ENCODE measurements around the gene BICRA. TPM values are rescaled to one million over a fixed set of nuclear protein-coding genes. Genes with fewer than 3 reads are reported as not detected.
A peak's percentile ranks its signal among the peaks of the same experiment; 100 is the strongest.

Gene BICRA
- total and polyA plus RNA-seq, 9 of the 15 experiments (the other 6 are each of a cell fraction or from before 2014, with no cell fraction given): 0.01 to 8.8 (median 1.2) TPM

DNA sequence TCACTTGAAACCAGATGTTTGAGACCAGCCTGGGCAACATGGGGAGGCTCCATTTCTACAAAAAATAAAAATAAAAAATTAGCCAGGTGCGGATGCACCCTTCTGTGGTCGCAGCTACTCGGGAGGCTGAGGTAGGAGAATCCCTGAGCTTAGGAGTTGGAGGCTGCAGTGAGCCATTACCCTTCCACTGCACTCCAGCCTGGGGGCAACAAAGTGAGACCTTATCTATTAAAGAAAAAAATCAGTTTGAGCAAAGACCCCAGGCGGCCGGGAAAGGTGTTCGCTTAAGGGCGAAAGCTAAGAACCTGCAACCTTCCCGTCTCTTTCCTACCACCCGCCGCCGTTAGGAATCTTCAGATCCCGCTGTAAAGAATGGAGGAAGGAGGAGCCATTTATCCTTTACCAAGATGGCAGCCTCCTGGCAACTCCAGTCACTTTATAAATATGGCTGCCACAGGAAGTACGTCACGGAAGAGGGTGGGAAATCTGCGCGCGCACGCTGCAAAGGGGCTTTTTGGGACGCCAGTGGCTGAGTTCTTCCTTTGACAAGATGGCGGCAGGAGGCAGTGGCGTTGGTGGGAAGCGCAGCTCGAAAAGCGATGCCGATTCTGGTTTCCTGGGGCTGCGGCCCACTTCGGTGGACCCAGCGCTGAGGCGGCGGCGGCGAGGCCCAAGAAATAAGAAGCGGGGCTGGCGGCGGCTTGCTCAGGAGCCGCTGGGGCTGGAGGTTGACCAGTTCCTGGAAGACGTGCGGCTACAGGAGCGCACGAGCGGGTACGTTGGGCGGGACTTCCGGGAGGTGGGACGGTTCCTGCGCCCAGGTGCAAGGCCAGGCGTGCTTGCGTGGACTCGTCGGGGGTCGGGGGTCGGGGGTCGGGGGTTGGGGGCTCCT lies 136.3 kb downstream of the BICRA start, which contains the start of gene NOP53 (continued):
- TF ChIP-seq, protein P1, sequence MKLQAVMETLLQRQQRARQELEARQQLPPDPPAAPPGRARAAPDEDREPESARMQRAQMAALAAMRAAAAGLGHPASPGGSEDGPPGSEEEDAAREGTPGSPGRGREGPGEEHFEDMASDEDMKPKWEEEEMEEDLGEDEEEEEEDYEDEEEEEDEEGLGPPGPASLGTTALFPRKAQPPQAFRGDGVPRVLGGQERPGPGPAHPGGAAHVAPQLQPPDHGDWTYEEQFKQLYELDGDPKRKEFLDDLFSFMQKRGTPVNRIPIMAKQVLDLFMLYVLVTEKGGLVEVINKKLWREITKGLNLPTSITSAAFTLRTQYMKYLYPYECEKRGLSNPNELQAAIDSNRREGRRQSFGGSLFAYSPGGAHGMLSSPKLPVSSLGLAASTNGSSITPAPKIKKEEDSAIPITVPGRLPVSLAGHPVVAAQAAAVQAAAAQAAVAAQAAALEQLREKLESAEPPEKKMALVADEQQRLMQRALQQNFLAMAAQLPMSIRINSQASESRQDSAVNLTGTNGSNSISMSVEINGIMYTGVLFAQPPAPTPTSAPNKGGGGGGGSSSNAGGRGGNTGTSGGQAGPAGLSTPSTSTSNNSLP (IDR thresholded peaks at IDR 0.05; ENCODE audit: borderline replicate concordance, low read depth, low read length): no peak
- TF ChIP-seq GMEB1 (CRISPR knock-in tag; IDR thresholded peaks at IDR 0.05) (peak; percentile 70; the same call in 1 of the 2 replicates), ZNF174 (CRISPR knock-in tag; IDR thresholded peaks at IDR 0.05) (no peak), POLR2AphosphoS2 (IDR thresholded peaks at IDR 0.05; ENCODE audit: low read length) (peak; percentile 86; the same call in 1 of the 2 replicates), SMARCB1 (IDR thresholded peaks at IDR 0.05; ENCODE audit: insufficient read length, low read depth) (no peak), ETV6 (IDR thresholded peaks at IDR 0.05; ENCODE audit: borderline replicate concordance in 1 of 2, low read depth in 2 of 2, low read length in 1 of 2) (no peak), ETV6 (CRISPR knock-in tag; IDR thresholded peaks at IDR 0.05; ENCODE audit: borderline replicate concordance) (no peak), ZNF311 (CRISPR knock-in tag; IDR thresholded peaks at IDR 0.05) (0 out of 2 replicates have a peak, but pooled peaks have one; percentile 37), CEBPG (CRISPR knock-in tag; IDR thresholded peaks at IDR 0.05) (no peak), CEBPG (tag; conservative IDR thresholded peaks at IDR 0.05 in 1 of 2, IDR thresholded peaks at IDR 0.05 in 1 of 2) (no peak), FOXJ2 (tag; IDR thresholded peaks at IDR 0.05) (peak; percentile 55; the same call in 1 of the 2 replicates), TCF15 (CRISPR knock-in tag; IDR thresholded peaks at IDR 0.05) (no peak), KAT8 (IDR thresholded peaks at IDR 0.05; ENCODE audit: low read depth) (0 out of 2 replicates have a peak, but pooled peaks have one; percentile 43), SRF (CRISPR knock-in tag; IDR thresholded peaks at IDR 0.05) (peak in 1 of 2 experiments; percentile 37; a peak in 1 of 4 replicates), PRDM10 (IDR thresholded peaks at IDR 0.05; ENCODE audit: partially characterized antibody) (no peak), PHB (CRISPR knock-in tag; IDR thresholded peaks at IDR 0.05) (no peak), ZNF668 (CRISPR knock-in tag; IDR thresholded peaks at IDR 0.05) (no peak), SMARCC2 (IDR thresholded peaks at IDR 0.05; ENCODE audit: low read depth) (no peak)

All from K562 (cell line).